ENCODE results near the gene ILDR2.

The ILDR2 gene

DNA sequence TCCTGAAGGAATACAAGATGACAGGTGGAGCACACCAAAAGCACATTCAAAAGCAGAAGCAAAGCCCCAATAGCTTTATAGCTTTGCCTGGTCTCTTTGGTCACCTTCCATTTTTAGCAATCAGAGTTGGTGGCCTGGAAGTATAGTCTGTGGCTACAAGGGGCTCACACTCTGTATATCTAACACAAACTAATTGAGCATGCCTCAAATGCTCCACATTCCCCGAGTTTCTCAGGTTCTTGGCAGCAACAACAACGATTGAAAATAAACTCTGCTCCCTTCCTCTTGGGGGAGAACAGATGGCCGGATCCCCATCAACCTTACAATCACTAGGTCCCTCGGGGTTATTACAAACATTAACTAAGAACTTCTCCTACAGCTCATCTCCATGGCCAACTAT lies 74.4 kb downstream of the ILDR2 start:
- no peaks in the 10 kb centered on the region for H3K9me3 ChIP-seq (ENCODE audit: control insufficient read depth, insufficient read depth, low read depth, low read length)
- H3K27ac ChIP-seq (ENCODE audit: extremely low read depth, low read depth, low read length), result no peak overlapping the region
- CTCF ChIA-PET, result interaction anchor here (1.2 to 2.6 kb wide), 3 partner anchors 9 to 158 kb away, joined by 4 to 17 read pairs (median 14); no protein-coding TSS in a partner anchor
- POLR2A ChIA-PET, result no interaction called here
- H3K4me1 ChIP-seq (ENCODE audit: control insufficient read depth, insufficient read depth, low read length), result no peaks in the 10 kb centered on the region
- no peak overlapping the region for H3K4me3 ChIP-seq (ENCODE audit: low read depth, low read length)
- H3K36me3 ChIP-seq (ENCODE audit: control insufficient read depth in 2 of 2, insufficient read depth in 1 of 2, low read length in 2 of 2), result no peaks in the 10 kb centered on the region
- TF ChIP-seq ZXDB (tag by site-specific recombination; IDR thresholded peaks at IDR 0.05) (no peak), ZNF785 (tag by site-specific recombination; IDR thresholded peaks at IDR 0.05) (no peak), ZNF146 (tag by site-specific recombination; IDR thresholded peaks at IDR 0.05) (no peak), ZNF292 (tag by site-specific recombination; IDR thresholded peaks at IDR 0.05; ENCODE audit: borderline replicate concordance, low read depth) (no peak), ZFP41 (tag by site-specific recombination; IDR thresholded peaks at IDR 0.05; ENCODE audit: borderline replicate concordance) (no peak), SALL2 (tag by site-specific recombination; IDR thresholded peaks at IDR 0.05; ENCODE audit: borderline replicate concordance) (no peak), ZNF394 (tag by site-specific recombination; IDR thresholded peaks at IDR 0.05; ENCODE audit: borderline replicate concordance) (no peak), GLI2 (tag by site-specific recombination; IDR thresholded peaks at IDR 0.05; ENCODE audit: borderline replicate concordance, low read depth) (no peak), ZBTB48 (tag by site-specific recombination; IDR thresholded peaks at IDR 0.05) (no peak), ZNF548 (tag by site-specific recombination; IDR thresholded peaks at IDR 0.05) (no peak), WT1 (tag by site-specific recombination; IDR thresholded peaks at IDR 0.05) (no peak), ZNF248 (tag by site-specific recombination; IDR thresholded peaks at IDR 0.05) (no peak), GFI1B (tag by site-specific recombination; IDR thresholded peaks at IDR 0.05) (no peak), ZNF701 (tag by site-specific recombination; IDR thresholded peaks at IDR 0.05) (no peak), ZBTB20 (tag by site-specific recombination; IDR thresholded peaks at IDR 0.05) (no peak), ZNF223 (tag by site-specific recombination; IDR thresholded peaks at IDR 0.05) (no peak), ZNF138 (tag by site-specific recombination; IDR thresholded peaks at IDR 0.05; ENCODE audit: borderline replicate concordance) (no peak), ZNF549 (tag by site-specific recombination; IDR thresholded peaks at IDR 0.05) (no peak)
- TF ChIP-seq, protein P1, sequence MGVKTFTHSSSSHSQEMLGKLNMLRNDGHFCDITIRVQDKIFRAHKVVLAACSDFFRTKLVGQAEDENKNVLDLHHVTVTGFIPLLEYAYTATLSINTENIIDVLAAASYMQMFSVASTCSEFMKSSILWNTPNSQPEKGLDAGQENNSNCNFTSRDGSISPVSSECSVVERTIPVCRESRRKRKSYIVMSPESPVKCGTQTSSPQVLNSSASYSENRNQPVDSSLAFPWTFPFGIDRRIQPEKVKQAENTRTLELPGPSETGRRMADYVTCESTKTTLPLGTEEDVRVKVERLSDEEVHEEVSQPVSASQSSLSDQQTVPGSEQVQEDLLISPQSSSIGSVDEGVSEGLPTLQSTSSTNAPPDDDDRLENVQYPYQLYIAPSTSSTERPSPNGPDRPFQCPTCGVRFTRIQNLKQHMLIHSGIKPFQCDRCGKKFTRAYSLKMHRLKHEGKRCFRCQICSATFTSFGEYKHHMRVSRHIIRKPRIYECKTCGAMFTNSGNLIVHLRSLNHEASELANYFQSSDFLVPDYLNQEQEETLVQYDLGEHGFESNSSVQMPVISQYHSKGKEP (tag by site-specific recombination; IDR thresholded peaks at IDR 0.05), result no peak
- TF ChIP-seq, protein P2, sequence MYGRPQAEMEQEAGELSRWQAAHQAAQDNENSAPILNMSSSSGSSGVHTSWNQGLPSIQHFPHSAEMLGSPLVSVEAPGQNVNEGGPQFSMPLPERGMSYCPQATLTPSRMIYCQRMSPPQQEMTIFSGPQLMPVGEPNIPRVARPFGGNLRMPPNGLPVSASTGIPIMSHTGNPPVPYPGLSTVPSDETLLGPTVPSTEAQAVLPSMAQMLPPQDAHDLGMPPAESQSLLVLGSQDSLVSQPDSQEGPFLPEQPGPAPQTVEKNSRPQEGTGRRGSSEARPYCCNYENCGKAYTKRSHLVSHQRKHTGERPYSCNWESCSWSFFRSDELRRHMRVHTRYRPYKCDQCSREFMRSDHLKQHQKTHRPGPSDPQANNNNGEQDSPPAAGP (tag by site-specific recombination; IDR thresholded peaks at IDR 0.05), result no peak

DNA sequence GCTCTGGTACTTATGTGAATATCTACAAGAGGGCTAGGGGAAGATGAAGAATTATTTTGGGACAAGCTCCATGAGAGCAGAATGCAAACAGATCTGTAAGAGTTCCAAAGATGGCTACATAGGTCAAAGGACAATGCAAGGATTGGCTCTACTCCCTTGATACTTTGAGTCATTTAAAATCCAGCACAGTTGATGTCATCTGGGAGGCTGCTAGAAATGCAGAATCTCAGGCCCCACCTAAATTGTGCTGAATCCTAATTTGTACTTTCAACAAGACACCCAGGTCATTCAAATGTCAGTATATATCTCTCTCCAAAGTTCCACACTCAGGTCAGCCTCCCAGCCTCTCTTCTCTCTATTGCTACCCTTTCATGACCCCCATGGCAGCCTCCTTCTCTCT lies 75.6 kb downstream of the ILDR2 start:
- CTCF ChIA-PET, result interaction anchor here (0.8 to 2.2 kb wide), 3 partner anchors 153 to 167 kb away, joined by 3 to 14 read pairs (median 3); no protein-coding TSS in a partner anchor
- Histone ChIP-seq H3K4me3 (ENCODE audit: low read depth, low read length) (no peak overlapping the region), H3K27ac (ENCODE audit: extremely low read depth, low read depth, low read length) (no peak overlapping the region), H3K9me3 (ENCODE audit: control insufficient read depth, insufficient read depth, low read depth, low read length) (no peaks in the 10 kb centered on the region), H3K36me3 (ENCODE audit: control insufficient read depth in 2 of 2, insufficient read depth in 1 of 2, low read length in 2 of 2) (no peaks in the 10 kb centered on the region), H3K4me1 (ENCODE audit: control insufficient read depth, insufficient read depth, low read length) (no peaks in the 10 kb centered on the region)
- POLR2A ChIA-PET, result no interaction called here
- TF ChIP-seq HOXC10 (CRISPR knock-in tag; IDR thresholded peaks at IDR 0.05) (no peak), ZNF19 (tag by site-specific recombination; IDR thresholded peaks at IDR 0.05; ENCODE audit: low read depth) (no peak), SCRT1 (tag by site-specific recombination; IDR thresholded peaks at IDR 0.05; ENCODE audit: borderline replicate concordance) (no peak), GLI4 (tag by site-specific recombination; IDR thresholded peaks at IDR 0.05) (no peak), ZNF843 (tag by site-specific recombination; IDR thresholded peaks at IDR 0.05) (no peak), MZF1 (tag by site-specific recombination; IDR thresholded peaks at IDR 0.05; ENCODE audit: borderline replicate concordance) (no peak), GFI1B (tag by site-specific recombination; IDR thresholded peaks at IDR 0.05) (no peak), ZNF391 (tag by site-specific recombination; IDR thresholded peaks at IDR 0.05; ENCODE audit: borderline replicate concordance, low read depth) (no peak), ZBTB1 (tag by site-specific recombination; IDR thresholded peaks at IDR 0.05) (no peak), ZNF830 (tag by site-specific recombination; IDR thresholded peaks at IDR 0.05; ENCODE audit: low read depth) (no peak), ZNF157 (tag by site-specific recombination; IDR thresholded peaks at IDR 0.05) (no peak)
- TF ChIP-seq, protein P3, sequence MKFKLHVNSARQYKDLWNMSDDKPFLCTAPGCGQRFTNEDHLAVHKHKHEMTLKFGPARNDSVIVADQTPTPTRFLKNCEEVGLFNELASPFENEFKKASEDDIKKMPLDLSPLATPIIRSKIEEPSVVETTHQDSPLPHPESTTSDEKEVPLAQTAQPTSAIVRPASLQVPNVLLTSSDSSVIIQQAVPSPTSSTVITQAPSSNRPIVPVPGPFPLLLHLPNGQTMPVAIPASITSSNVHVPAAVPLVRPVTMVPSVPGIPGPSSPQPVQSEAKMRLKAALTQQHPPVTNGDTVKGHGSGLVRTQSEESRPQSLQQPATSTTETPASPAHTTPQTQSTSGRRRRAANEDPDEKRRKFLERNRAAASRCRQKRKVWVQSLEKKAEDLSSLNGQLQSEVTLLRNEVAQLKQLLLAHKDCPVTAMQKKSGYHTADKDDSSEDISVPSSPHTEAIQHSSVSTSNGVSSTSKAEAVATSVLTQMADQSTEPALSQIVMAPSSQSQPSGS (tag by site-specific recombination; IDR thresholded peaks at IDR 0.05; ENCODE audit: low read depth), result no peak
- TF ChIP-seq, protein P4, sequence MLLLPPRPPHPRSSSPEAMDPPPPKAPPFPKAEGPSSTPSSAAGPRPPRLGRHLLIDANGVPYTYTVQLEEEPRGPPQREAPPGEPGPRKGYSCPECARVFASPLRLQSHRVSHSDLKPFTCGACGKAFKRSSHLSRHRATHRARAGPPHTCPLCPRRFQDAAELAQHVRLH (tag by site-specific recombination; IDR thresholded peaks at IDR 0.05), result no peak
- TF ChIP-seq, protein P5, sequence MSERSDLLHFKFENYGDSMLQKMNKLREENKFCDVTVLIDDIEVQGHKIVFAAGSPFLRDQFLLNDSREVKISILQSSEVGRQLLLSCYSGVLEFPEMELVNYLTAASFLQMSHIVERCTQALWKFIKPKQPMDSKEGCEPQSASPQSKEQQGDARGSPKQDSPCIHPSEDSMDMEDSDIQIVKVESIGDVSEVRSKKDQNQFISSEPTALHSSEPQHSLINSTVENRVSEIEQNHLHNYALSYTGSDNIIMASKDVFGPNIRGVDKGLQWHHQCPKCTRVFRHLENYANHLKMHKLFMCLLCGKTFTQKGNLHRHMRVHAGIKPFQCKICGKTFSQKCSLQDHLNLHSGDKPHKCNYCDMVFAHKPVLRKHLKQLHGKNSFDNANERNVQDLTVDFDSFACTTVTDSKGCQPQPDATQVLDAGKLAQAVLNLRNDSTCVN (tag by site-specific recombination; optimal IDR thresholded peaks at IDR 0.05), result no peak

Data from HEK293 (cell line).